DMS 273 treated with DMSO at 0.1 percent for 48 hours (cell line): ENCODE results near the gene ATP6V1C2.
"Not testable (repeated sequence)": the region's sequence is repeated elsewhere in the genome, so short reads cannot be mapped to it uniquely, and the experiment has no call there.

ENCODE experiments used
- DNase-seq: peaks from one replicate; lab custom pipeline; 2025; lab: John Stamatoyannopoulos, UW

ATP6V1C2 gene

GRCh38 chr2:10770956-10771750 is 49.7 kb downstream of the ATP6V1C2 start:
- no peak for DNase-seq

DNA sequence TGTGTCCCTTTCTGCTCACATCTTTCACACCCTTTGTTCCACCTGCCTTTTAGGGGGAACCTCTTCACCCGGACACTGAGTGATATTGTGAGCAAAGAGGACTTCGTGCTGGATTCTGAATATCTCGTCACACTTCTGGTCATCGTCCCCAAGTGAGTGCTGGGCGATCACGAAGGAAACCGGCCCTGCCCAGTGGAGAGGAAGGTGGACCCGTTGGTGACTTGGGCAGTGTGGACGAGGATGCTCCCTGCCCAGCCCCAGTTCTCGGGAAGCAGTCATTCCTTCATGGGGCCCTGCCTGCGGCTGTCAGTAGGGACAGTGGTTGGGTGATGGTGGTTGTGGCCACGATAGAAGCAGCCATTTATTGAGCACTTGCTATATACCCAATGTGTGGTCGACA is 50.4 kb downstream of the ATP6V1C2 start:
- DNase-seq: no peak

DNA sequence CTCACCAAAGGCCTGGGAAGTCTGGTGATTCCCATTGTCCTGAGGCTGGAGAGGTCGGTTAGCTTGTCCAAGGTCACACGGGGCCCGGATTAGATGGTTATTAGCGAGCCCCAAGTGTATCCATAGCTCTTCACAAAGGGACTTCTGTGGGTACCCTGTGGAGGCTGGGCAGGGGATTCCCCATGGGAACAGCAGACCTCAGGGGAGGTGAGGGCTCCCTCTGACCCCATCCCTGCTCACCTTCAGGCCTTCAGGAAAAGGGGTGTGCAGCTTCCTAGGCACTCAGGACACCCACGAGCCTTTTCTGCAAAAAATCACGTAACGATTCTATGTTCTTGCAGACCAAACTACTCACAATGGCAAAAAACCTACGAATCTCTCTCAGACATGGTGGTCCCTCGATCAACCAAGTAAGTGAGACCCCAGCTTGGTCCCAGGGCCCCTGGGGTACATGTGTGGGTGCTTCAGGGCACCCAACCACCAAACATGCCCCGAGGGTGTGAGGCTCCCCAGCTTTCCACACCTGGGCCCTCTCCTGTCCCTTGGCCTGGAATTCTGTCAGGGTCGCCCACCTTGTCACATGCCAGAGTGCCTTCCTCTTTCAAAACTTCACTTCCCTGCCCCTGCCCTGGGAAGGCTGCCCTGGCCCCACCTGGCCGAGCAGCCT is 50.9 kb downstream of the ATP6V1C2 start:
- DNase-seq: no peak

GRCh38 chr2:10772868-10773215 is 51.4 kb downstream of the ATP6V1C2 start:
- no peak for DNase-seq

DNA sequence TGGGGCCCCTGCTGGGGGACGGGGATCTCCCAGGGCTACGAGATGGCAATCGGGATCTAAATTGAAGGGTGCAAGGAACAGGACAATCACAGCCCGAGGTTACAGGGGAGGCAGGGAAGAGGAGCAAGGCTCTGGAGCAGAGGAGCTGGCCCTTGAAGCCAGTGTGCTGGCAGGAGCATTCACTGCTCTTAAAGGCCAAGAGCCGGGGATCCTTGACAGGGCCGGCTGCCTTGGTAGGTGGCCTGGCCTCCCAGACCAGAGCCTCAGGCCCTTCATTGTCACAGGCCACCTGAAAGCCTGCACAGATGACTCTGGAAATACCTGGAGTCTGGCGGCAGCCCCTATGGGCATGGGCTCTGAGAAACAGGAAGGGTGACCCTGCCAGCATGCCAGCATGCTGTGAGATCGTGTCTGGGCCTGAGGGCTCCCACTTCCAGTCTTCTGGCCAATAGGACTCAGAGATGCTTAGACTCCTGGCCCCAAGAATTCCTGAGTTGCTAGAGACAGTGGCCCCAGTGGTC is 52.5 kb downstream of the ATP6V1C2 start:
- no peak for DNase-seq

DNA sequence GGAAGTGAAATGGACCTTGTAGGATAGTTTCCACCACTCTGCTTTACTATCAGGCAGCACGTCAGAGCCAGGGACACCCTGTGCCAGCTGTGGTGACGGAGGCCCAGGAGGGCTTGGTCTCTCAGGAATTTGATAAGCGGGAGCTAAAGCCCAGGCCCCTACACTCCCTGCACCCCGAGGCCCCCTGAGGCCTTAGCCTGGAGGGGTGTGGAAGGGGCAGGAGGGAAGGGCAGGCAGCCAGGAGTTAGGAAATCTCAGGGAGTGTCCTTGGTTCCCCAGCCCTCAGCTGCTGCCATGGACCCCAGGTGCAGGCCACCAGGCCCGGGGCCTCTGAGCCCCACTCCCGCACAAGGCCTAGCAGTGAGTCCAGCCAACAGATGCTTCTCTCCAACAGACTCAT is 53.0 kb downstream of the ATP6V1C2 start:
- DNase-seq: no peak

DNA sequence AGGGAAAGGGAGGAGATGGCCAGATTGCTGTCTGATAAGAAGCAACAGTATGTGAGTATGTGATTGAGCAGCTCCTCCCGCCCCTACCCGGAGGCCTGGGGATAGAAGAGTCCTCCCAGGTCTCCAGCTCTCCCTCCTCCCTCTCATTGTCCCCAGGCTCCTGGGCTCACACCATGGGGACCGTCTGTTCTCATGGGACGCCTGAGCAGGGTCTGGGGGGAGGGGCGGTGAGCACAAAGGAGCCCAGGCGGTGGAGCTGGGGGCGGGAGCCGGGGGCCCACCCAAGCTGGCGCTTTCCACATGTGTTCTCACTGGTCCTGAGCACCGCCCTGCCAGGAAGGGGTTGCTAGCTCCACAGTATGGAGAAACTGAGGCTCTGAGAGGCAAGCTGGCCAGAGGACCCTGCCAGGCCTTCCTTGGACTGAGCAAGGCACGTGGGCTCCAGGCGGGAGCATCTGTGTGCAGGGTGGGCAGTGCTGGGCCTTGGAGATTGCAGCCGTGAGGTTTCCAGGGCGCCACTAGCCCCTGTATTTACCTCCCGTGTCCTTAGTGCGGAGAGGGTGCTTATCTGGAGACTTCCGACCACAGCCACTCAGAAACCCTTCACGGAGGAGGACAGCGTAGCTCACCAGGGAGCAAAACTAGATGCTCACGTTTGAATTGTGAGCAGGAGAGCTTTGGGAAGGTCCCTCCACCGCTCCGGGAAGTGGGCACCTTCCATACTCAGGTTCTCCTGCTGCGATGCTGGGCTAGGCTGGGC is 53.8 kb downstream of the ATP6V1C2 start:
- no peak for DNase-seq

GRCh38 chr2:10775831-10776230 is 54.4 kb downstream of the ATP6V1C2 start:
- DNase-seq: no peak

GRCh38 chr2:10776231-10776977 is 55.0 kb downstream of the ATP6V1C2 start:
- no peak for DNase-seq

DNA sequence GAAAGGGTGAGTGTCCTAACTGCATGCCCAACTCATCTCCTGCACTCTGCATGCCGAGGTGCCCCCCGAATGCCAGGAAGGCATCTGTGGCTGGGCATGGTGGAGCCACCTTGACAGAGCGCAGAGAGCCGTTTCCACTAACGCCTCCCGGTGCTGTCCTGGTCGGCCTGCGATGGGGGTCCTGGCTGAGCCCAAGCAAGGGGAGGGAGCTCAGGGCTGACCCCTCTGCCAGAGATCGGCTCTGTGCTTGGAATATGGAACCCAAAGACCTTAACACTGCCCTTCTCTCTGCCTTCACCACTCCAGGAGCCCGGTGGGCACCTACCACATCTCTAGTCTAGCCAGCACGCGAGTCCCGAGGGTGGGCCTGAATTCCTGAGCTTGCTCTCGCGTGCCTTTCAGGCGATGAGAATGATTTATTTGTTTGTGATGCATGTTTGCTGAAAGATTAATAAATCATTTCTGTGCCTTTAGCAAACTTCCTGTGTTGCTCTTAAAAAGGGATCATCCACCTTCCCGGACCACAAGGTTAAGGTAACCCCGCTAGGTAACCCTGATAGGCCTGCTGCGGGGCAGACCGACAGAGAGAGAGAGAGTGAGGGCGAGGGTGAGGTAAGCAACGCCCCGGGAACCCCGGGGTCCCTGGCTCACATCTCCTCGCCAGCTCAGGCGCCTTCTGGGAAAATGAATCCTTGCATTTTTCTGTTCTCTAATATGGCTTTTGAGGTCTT is 55.8 kb downstream of the ATP6V1C2 start:
- no peak for DNase-seq

GRCh38 chr2:10777842-10778723 is 56.7 kb downstream of the ATP6V1C2 start:
- DNase-seq: no peak

- no peak for DNase-seq
Measured at GRCh38 chr2:10778724-10779115, 57.3 kb downstream of the ATP6V1C2 start.

- no peak for DNase-seq
Measured at GRCh38 chr2:10779776-10780490, 58.5 kb downstream of the ATP6V1C2 start.

- no peak for DNase-seq
Measured at GRCh38 chr2:10780491-10780820, 59.0 kb downstream of the ATP6V1C2 start.

- DNase-seq: not testable (repeated sequence)
Measured at GRCh38 chr2:10780821-10781220, 59.4 kb downstream of the ATP6V1C2 start.

DNA sequence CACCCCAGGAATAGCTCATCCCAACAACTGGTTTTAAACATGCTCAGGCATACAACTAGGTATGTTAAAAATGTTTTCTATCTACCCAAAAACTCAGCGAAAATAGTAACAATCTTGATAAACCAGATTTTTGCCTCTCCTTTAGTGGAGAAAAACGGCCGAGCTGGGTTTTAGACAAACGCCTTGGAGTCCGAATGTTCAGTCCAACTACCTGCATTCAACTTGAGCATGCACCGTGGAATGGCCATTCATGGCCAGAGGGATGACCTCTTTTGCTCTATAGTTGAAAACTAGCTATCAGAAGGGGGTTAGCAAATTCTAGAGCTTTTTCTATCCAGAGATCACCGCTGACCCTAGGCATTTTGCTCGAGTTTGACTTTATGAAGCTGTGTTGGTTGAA is 60.3 kb downstream of the ATP6V1C2 start:
- DNase-seq: no peak

DNA sequence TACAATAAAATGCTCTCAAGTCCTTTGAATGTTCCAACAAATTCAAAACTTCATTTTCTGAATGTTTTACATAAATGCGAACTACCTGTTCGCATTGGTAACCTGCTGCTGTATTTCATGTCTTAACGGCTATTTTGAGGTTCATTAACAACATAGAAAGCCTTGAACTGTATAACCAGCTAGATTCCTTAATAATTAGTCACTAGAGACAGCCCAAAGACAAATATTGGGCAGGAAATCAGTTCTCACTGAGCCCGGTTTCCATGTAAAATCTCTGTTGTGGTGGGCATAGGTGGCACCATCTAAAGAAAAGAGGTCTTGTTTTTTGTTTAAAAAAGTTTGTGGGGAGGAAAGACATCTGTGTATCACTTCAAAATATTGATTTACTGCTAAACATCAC is 62.0 kb downstream of the ATP6V1C2 start:
- no peak for DNase-seq

DNA sequence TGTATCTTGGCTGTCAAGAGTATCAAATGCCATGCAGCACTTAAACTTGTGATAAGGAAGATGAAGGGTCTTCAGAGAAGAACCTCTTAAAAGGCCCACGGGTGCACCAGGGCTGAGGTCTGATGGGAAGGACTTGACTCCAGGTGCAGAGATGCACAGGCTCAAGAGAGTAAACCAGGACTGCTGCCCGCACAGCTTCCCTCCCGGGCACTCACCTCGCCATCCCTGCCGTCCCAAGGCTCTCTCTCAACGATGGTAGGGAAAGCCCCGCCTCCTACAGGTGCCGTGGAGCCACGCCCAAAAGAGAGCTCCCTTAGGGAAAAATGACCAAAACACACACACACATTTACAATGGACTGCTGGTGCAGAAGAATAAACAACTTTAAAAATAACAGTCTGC is 63.3 kb downstream of the ATP6V1C2 start:
- DNase-seq: no peak

- no peak for DNase-seq
Measured at GRCh38 chr2:10785260-10785659, 63.8 kb downstream of the ATP6V1C2 start.
